Nephron (organoid): ENCODE measurements around the gene DCLK1.

ENCODE experiments used
- H3K27ac Mint-ChIP-seq, 3 experiments: 2 replicates each; pipeline ENCODE4 v1.8.0; 2020; ENCODE audit warnings: mixed read lengths in 3 of 3, mild to moderate bottlenecking in 2 of 3, moderate library complexity in 1 of 3
- H3K27me3 Mint-ChIP-seq: 2 replicates; pipeline ENCODE4 v1.8.0; 2021; ENCODE audit warnings: low read depth, mild to moderate bottlenecking, moderate library complexity, mixed read lengths
- H3K36me3 Mint-ChIP-seq: 2 replicates; pipeline ENCODE4 v1.8.0; 2020; ENCODE audit warnings: low read depth, mixed read lengths
- H3K4me1 Mint-ChIP-seq: 2 replicates; pipeline ENCODE4 v1.8.0; 2020; ENCODE audit warnings: mixed read lengths
- H3K4me3 Mint-ChIP-seq, 3 experiments: 2 replicates each; pipeline ENCODE4 v1.8.0; 2020; ENCODE audit warnings: mild to moderate bottlenecking in 3 of 3, mixed read lengths in 3 of 3, moderate library complexity in 2 of 3
- H3K9me3 Mint-ChIP-seq: 2 replicates; pipeline ENCODE4 v1.8.0; 2020; ENCODE audit warnings: mixed read lengths
- CTCF ChIP-seq, 3 experiments: fragments of 200-600 bp; sonication (generic); IDR thresholded peaks; one replicate each; pipeline ENCODE4 v1.5.0; 2021; ENCODE audit warnings: antibody characterized with exemption in 3 of 3; ENCODE audit not compliant: unreplicated experiment in 3 of 3

DCLK1 gene

GRCh38 chr13:35833031-35833430, 298.2 kb downstream of the DCLK1 start:
- H3K4me1 Mint-ChIP-seq: peaks cover 23% of the 10 kb centered on the region
- H3K9me3 Mint-ChIP-seq: no peaks in the 10 kb centered on the region
- TF ChIP-seq CTCF (IDR thresholded peaks at IDR 0.05; ENCODE audit: unreplicated experiment in 3 of 3): no peak
- no peak overlapping the region for H3K27ac Mint-ChIP-seq
- peaks cover 3% of the 10 kb centered on the region for H3K27me3 Mint-ChIP-seq
- no peak overlapping the region for H3K4me3 Mint-ChIP-seq
- no peaks in the 10 kb centered on the region for H3K36me3 Mint-ChIP-seq

- Mint-ChIP-seq H3K27ac (no peak overlapping the region), H3K4me3 (no peak overlapping the region), H3K4me1 (peaks cover 23% of the 10 kb centered on the region), H3K9me3 (no peaks in the 10 kb centered on the region), H3K27me3 (peaks cover 3% of the 10 kb centered on the region), H3K36me3 (no peaks in the 10 kb centered on the region)
- TF ChIP-seq CTCF (IDR thresholded peaks at IDR 0.05; ENCODE audit: unreplicated experiment in 3 of 3): no peak
Observed at GRCh38 chr13:35832551-35832950, 298.6 kb downstream of the DCLK1 start.

- Mint-ChIP-seq H3K4me3 (no peak overlapping the region), H3K27ac (no peak overlapping the region), H3K27me3 (peaks cover 3% of the 10 kb centered on the region), H3K36me3 (no peaks in the 10 kb centered on the region), H3K9me3 (no peaks in the 10 kb centered on the region), H3K4me1 (peaks cover 10% of the 10 kb centered on the region)
- no peak for TF ChIP-seq CTCF (IDR thresholded peaks at IDR 0.05; ENCODE audit: unreplicated experiment in 3 of 3)
Observed at GRCh38 chr13:35830850-35831450, 300.2 kb downstream of the DCLK1 start.

DNA sequence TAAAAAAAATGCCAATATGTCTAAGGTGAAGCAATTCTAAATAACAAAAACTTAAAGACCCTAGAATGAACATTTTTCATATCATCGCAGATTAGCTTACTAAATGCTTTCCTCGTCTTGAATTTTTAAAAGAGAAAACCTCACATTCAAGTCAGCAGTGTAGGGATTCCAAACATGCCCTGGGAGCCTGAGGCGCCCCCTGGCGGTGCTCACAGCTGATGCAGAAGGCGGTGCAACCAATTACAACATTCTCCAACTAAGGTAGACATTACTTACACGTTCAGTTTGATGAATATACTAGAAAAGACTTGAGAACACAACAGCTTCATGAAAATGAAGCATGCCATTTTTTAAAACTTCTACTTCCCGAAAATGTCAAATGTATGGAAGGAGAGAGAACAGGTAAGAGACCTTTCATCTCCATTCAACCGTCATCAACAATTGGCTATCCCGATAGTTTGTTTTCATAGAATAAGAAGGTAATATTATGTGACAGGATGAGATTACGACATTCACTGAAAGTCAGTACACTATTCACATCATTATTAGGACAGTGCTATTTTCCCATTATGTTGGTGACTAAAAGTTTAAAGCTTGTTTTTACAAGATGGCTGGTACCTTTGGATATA, 304.4 kb downstream of the DCLK1 start:
- H3K36me3 Mint-ChIP-seq: peaks cover 5% of the 10 kb centered on the region
- H3K27ac Mint-ChIP-seq: no peak overlapping the region

GRCh38 chr13:35824825-35825224, 306.4 kb downstream of the DCLK1 start:
- H3K36me3 Mint-ChIP-seq: peaks cover 5% of the 10 kb centered on the region
- no peak for TF ChIP-seq CTCF (IDR thresholded peaks at IDR 0.05; ENCODE audit: unreplicated experiment in 3 of 3)
- no peak overlapping the region for H3K27ac Mint-ChIP-seq
- H3K4me3 Mint-ChIP-seq: no peak overlapping the region
- H3K27me3 Mint-ChIP-seq: peaks cover 2% of the 10 kb centered on the region
- no peaks in the 10 kb centered on the region for H3K9me3 Mint-ChIP-seq
- no peaks in the 10 kb centered on the region for H3K4me1 Mint-ChIP-seq

More for the DNA sequence above, 304.4 kb downstream of the DCLK1 start:
- Mint-ChIP-seq H3K4me3 (no peak overlapping the region), H3K27me3 (peaks cover 3% of the 10 kb centered on the region), H3K4me1 (no peaks in the 10 kb centered on the region), H3K9me3 (no peaks in the 10 kb centered on the region)
- peak in 1 of 3 experiments; percentile 2 for TF ChIP-seq CTCF (IDR thresholded peaks at IDR 0.05; ENCODE audit: unreplicated experiment in 3 of 3)

DNA sequence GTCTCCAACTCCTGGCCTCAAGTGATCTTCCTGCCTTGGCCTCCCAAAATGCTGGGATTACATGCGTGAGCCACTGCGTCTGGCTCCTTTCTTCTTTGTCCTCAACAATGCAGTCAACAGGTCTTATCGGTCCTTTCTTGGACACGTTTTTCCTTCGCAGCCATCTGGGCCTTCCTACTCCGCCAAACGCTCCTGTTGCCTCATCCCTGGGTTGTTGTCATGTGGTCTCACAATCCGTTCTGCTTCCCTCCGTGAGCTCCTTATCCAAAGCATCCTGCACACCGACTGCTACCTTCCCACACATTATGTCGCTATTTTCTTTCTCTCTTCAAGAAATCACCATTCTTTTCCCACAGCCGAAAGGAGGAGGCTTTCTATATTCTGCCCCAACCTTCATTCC, 306.8 kb downstream of the DCLK1 start:
- Mint-ChIP-seq H3K27me3 (no peaks in the 10 kb centered on the region), H3K27ac (no peak overlapping the region), H3K9me3 (no peaks in the 10 kb centered on the region), H3K4me3 (no peak overlapping the region), H3K4me1 (no peaks in the 10 kb centered on the region), H3K36me3 (peaks cover 5% of the 10 kb centered on the region)
- no peak for TF ChIP-seq CTCF (IDR thresholded peaks at IDR 0.05; ENCODE audit: unreplicated experiment in 3 of 3)
